Thymus (tissue), 11 donors: ENCODE results near the gene SLX9. TPM values are rescaled to one million over a fixed set of nuclear protein-coding genes. Genes with fewer than 3 reads are reported as not detected.
"Not testable (repeated sequence)": the region's sequence is repeated elsewhere in the genome, so short reads cannot be mapped to it uniquely, and the experiment has no call there.

Source experiments
- DNase-seq, 9 donors: peaks; one replicate each; pipeline ENCODE4 v3.0.0-alpha.2; 2013; ENCODE audit warnings: low spot score in 9 of 9, low read depth in 6 of 9, missing footprints in 1 of 9
- H3K27ac ChIP-seq, 2 donors: one replicate each; pipeline ENCODE4 v1.5.1; 2013; ENCODE audit warnings: control low read depth in 1 of 2, low read depth in 1 of 2, low read length in 1 of 2, mild to moderate bottlenecking in 1 of 2, moderate library complexity in 1 of 2
- H3K27me3 ChIP-seq, 2 donors: one replicate each; pipeline ENCODE4 v1.5.1; 2013; ENCODE audit warnings: low read length in 1 of 2; ENCODE audit not compliant: control insufficient read depth in 2 of 2, insufficient read depth in 1 of 2
- H3K36me3 ChIP-seq, 2 donors: one replicate each; pipeline ENCODE4 v1.5.1; 2013; ENCODE audit warnings: low read length in 1 of 2, mild to moderate bottlenecking in 1 of 2, moderate library complexity in 1 of 2; ENCODE audit not compliant: control insufficient read depth in 2 of 2, insufficient read depth in 2 of 2
- H3K4me1 ChIP-seq, 2 donors: one replicate each; pipeline ENCODE4 v1.5.1; 2013; ENCODE audit warnings: low read length in 2 of 2; ENCODE audit not compliant: control insufficient read depth in 2 of 2, insufficient read depth in 2 of 2
- H3K4me3 ChIP-seq, 2 donors: one replicate each; pipeline ENCODE4 v1.5.1; 2013; ENCODE audit warnings: low read length in 2 of 2, control low read depth in 1 of 2, mild to moderate bottlenecking in 1 of 2
- H3K9me3 ChIP-seq, 2 donors: one replicate each; pipeline ENCODE4 v1.5.1; 2013; ENCODE audit warnings: low read length in 1 of 2, mild to moderate bottlenecking in 1 of 2; ENCODE audit not compliant: control insufficient read depth in 2 of 2, insufficient read depth in 1 of 2
- WGBS: extraction: QIAGEN DNeasy Blood & Tissue Kit; methylation state at CpG from one replicate; pipeline ENCODE4 v1.1.7; 2013; 5-methylcytosine and 5-hydroxymethylcytosine counted together
- polyA plus RNA-seq: library from polyadenylated mRNA; stranded (reverse); fragments of 200-250 nt; gene quantifications from one replicate; pipeline ENCODE4 v1.2.3, GENCODE V29; 2013
- total RNA-seq: library from RNA; stranded (reverse); fragments of 120-200 nt; gene quantifications from one replicate; pipeline ENCODE4 v1.2.4, GENCODE V29; 2013
- donor health status: healthy.

SLX9 gene
- total and polyA plus RNA-seq, 2 donors, result 28.4 to 29.0 TPM

DNA sequence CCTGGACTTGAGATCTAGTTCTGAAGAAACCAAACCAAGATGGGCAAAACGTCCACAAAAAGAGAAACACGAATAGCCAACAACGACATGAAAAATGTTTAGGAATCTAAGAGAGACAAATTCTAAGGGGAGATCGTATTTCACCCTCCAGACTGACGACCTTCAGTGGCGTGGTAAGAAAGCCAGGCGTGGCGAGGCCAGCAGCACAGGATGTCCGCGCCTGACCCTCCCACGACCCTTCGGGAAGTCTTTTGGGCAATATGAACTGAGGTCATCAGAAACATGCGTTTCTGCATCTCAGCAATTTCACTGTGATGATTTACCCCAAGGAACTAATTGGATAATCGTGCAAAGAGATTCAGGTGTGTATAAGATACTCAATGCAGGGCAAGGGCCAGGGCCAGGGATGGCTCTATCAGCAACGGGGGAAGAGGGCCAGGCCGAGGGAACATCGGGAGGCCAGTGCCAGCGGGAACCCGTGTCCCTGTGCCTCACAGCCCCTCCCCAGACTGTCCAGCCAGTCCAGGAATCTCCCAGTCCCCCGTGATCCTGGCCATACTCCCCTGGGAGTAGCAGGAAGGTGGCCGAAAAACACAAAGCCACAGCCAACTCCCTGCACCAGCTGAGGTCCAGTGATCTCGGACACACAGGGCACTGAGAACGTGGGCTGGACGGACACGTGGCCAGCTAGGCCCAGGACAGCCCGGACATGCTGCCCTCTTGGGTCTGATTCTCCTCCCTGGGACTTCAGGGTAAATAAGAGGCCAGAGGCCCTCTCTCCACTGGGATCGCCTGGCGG, 81.0 kb downstream of the SLX9 start:
- 81% methylated on average over 28 of the region's 28 CpGs for WGBS
- H3K36me3 ChIP-seq, result no peaks in the 10 kb centered on the region
- peaks cover 38 to 65% of the 10 kb centered on the region in 2 donors for H3K27me3 ChIP-seq
- H3K9me3 ChIP-seq, result peaks cover 0 to 1% of the 10 kb centered on the region in 2 donors
- H3K4me3 ChIP-seq, result no peak overlapping the region
- H3K27ac ChIP-seq, result no peak overlapping the region
- H3K4me1 ChIP-seq, result no peaks in the 10 kb centered on the region
- DNase-seq, result no peak

DNA sequence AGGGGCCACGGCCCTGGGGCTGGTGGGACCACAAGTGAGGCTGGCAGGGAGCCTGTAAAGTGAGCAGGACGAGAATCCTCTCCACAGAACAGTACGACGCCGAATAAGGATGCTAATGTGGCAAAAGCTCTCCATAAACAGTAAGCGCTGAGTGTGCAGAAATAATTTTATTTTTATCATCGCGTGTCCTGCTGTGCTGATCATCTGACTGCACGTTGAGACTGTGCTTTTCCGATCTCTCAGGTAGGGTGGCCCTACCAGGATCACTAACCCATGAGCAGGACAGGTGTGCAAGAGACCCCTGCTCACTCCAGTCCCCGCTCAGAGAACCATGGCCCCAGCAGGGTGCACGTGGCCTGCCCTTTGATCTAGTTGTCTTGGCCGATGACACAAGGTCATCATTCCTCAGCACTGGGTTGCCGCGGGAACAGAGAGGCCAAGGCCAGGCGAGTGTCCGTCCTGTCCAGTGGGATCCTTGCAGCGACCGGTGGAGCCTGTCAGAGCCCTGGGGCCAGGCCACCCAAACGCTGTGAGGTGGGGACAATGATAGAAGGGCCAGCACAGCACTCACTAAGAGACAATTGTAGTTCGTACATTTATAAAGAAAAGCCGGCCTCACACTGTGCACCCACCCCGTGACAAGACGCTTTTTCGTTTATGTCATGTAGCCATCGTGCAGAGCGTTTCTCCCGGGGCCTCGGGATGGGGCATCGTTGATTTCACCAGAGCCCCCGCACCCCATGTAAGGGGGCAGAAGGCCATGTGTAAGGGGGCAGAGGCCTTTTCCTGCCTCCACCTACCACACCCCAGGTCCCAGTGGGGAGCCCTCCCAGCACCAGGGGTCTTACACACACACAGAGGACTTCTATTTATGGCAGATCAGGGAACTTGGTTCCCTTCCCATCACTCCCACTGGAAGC, 81.9 kb downstream of the SLX9 start:
- 92% methylated on average over 30 of the region's 31 CpGs for WGBS
- no peak overlapping the region for H3K27ac ChIP-seq
- H3K9me3 ChIP-seq, result peaks cover 0 to 1% of the 10 kb centered on the region in 2 donors

DNA sequence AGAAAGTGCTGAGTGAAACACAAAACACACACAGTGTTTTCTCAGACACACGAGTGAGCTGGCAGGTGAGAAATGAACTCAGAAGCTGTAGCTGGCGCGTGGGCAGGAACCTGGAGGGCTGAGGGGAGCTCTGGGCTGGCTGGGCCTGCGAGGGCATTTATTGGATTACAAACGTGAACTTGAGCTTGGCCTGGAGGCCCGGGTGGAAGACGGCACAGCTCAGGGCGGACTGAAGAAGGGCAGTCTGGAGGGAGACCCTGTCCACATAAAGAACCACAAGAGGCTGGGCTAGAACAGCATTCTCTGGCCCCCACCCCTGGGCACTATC, 82.5 kb downstream of the SLX9 start:
- WGBS, result 91% methylated on average over 8 of the region's 8 CpGs
- Histone ChIP-seq H3K27me3 (peaks cover 29 to 51% of the 10 kb centered on the region in 2 donors), H3K4me1 (no peaks in the 10 kb centered on the region), H3K36me3 (no peaks in the 10 kb centered on the region), H3K4me3 (no peak overlapping the region), H3K27ac (no peak overlapping the region), H3K9me3 (peaks cover 0 to 1% of the 10 kb centered on the region in 2 donors)
- DNase-seq, result no peak

More for the DNA sequence above, 81.9 kb downstream of the SLX9 start:
- no peaks in the 10 kb centered on the region for H3K36me3 ChIP-seq
- peaks cover 35 to 57% of the 10 kb centered on the region in 2 donors for H3K27me3 ChIP-seq
- no peak for DNase-seq
- H3K4me3 ChIP-seq, result no peak overlapping the region
- H3K4me1 ChIP-seq, result no peaks in the 10 kb centered on the region

DNA sequence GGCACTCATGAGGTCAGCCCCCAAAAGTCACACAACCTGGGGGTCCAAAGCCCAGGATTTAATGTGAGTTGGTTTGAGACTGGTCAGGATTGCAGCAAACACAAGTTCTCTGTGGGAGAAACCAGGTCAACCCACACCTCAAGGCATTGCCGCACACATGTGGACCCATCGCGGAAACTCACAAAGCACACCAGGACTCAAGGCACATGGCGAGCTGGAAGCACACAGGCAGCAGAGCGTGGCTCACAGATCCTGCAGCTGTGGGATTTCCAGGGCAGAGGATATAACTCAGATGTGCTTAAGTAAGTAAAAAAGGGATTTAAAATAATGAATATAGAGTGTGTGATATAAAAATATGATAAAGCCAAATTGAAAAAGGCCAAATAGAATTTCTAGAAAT, 82.9 kb downstream of the SLX9 start:
- Histone ChIP-seq H3K9me3 (peaks cover 0 to 1% of the 10 kb centered on the region in 2 donors), H3K27me3 (peaks cover 24 to 46% of the 10 kb centered on the region in 2 donors), H3K27ac (no peak overlapping the region), H3K4me1 (no peaks in the 10 kb centered on the region), H3K4me3 (no peak overlapping the region), H3K36me3 (no peaks in the 10 kb centered on the region)
- WGBS, result 96% methylated on average over 5 of the region's 5 CpGs
- no peak for DNase-seq

DNA sequence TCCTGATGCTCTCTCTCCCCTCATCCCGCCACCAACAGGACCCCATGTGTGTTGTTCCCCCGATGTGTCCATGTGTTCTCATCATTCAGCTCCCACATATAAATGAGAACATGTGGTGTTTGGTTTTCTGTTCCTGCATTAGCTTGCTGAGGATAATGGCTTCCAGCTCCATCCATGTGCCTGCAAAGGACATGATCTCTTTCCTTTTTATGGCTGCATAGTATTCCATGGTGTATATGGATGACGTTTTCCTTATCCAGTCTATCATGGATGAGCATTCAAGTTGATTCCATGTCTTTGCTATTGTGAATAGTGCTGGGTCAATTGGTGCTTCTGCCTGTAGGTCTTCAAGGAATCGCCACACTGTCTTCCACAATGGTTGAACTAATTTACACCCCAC, 84.7 kb downstream of the SLX9 start:
- 97% methylated on average over 4 of the region's 4 CpGs for WGBS
- not testable (repeated sequence) for H3K36me3 ChIP-seq, H3K9me3 ChIP-seq, H3K27ac ChIP-seq, H3K4me3 ChIP-seq, H3K4me1 ChIP-seq, DNase-seq
- peaks cover 8 to 38% of the 10 kb centered on the region in 2 donors for H3K27me3 ChIP-seq

DNA sequence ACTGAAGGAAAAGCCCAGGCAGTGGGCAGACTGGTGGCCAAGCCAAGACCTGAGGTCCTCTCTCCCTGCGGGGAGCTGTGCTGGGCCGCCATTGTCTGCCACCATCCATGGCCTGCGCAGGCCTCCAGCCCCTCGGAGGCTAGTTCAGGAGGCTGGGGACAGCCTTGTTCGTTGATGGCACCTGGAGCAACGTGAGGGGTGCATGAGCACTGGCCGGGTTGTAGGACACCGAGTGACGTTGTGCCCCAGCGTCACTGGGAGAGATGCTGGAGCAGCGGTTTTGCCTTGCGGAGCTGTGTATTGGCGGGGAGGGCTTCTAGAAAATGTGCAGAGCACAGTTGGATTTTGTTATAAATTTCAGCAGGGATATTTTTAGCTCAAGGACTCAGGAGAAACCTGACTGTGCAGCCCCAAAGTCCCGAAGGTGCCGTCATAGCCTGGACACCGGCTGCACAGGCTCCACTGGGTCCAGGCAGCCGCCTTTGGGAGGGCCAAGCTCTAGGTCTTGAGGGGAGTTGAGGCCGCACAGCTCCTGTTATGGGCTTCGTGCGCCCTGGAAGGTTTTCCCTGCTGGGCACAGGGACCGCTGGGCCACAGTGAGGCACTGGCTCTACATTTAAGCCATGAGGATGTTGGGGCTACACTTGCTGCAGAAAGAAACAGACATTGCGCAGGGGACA, 86.4 kb downstream of the SLX9 start:
- no peak overlapping the region for H3K27ac ChIP-seq
- H3K4me1 ChIP-seq, result no peaks in the 10 kb centered on the region
- peaks cover 0 to 1% of the 10 kb centered on the region in 2 donors for H3K9me3 ChIP-seq
- WGBS, result 92% methylated on average over 22 of the region's 22 CpGs
- no peaks in the 10 kb centered on the region for H3K36me3 ChIP-seq
- H3K4me3 ChIP-seq, result no peak overlapping the region
- peaks cover 0 to 38% of the 10 kb centered on the region in 2 donors for H3K27me3 ChIP-seq
- no peak for DNase-seq

Other genes starting within 250 kb of the SLX9 start
- gene KRTAP10-12, start 242.9 kb upstream of the SLX9 start, total RNA-seq, result not detected
- not detected for gene KRTAP10-12, start 242.9 kb upstream of the SLX9 start, polyA plus RNA-seq
- gene TSPEAR, start 228.5 kb upstream of the SLX9 start, total RNA-seq, result 0.38 TPM
- gene TSPEAR, start 228.5 kb upstream of the SLX9 start, polyA plus RNA-seq, result 0.07 TPM
- gene UBE2G2, start 138.2 kb upstream of the SLX9 start, total RNA-seq, result 32.8 TPM
- gene UBE2G2, start 138.2 kb upstream of the SLX9 start, polyA plus RNA-seq, result 67.6 TPM
- gene SUMO3, start 122.0 kb upstream of the SLX9 start, total RNA-seq, result 63.7 TPM
- gene SUMO3, start 122.0 kb upstream of the SLX9 start, polyA plus RNA-seq, result 49.6 TPM
- 75.3 TPM for gene PTTG1IP, start 66.3 kb upstream of the SLX9 start, total RNA-seq
- gene PTTG1IP, start 66.3 kb upstream of the SLX9 start, polyA plus RNA-seq, result 138 TPM
- gene ITGB2, start 19.1 kb upstream of the SLX9 start, total RNA-seq, result 134 TPM
- 104 TPM for gene ITGB2, start 19.1 kb upstream of the SLX9 start, polyA plus RNA-seq
- gene ADARB1, start 134.6 kb downstream of the SLX9 start, total RNA-seq, result 11.9 TPM
- 14.6 TPM for gene ADARB1, start 134.6 kb downstream of the SLX9 start, polyA plus RNA-seq